Stimulated activated CD4-positive, alpha-beta T cell treated with anti-CD3 and anti-CD28 coated beads, Interleukin-12 subunit alpha, Interleukin-12 subunit beta, amount 100 ng/mL, for 48 hours (primary cell): ENCODE data around the gene IL1A.

Experiments
- DNase-seq, 3 donors: peaks; one replicate each; pipeline ENCODE4 v3.0.0-alpha.2; 2020; ENCODE audit warnings: low read depth in 2 of 3, low spot score in 1 of 3

The IL1A gene

GRCh38 chr2:112728029-112728362 is 56.3 kb downstream of the IL1A start:
- no peak for DNase-seq

GRCh38 chr2:112727276-112728028 is 56.8 kb downstream of the IL1A start:
- no peak for DNase-seq

GRCh38 chr2:112726487-112727190 is 57.7 kb downstream of the IL1A start:
- DNase-seq = peak; percentile 81 to 87 (median 82)

GRCh38 chr2:112725545-112726457 is 58.5 kb downstream of the IL1A start:
- no peak for DNase-seq

GRCh38 chr2:112724591-112725525 is 59.4 kb downstream of the IL1A start:
- DNase-seq = peak in 1 of 3 donors; percentile 14

GRCh38 chr2:112723995-112724394 is 60.3 kb downstream of the IL1A start:
- DNase-seq = no peak
